HUES64 (cell line): Measurements from ENCODE around the gene BBS9.

ENCODE experiments used
- H3K27ac ChIP-seq: 2 replicates; pipeline ENCODE4 v1.7.0; 2013; ENCODE audit warnings: low read depth, low read length, inconsistent platforms
- H3K27me3 ChIP-seq: 2 replicates; pipeline ENCODE4 v1.6.1; 2013; ENCODE audit warnings: mild to moderate bottlenecking, low read length; ENCODE audit not compliant: insufficient read depth
- H3K36me3 ChIP-seq: 2 replicates; pipeline ENCODE4 v1.6.1; 2013; ENCODE audit warnings: mild to moderate bottlenecking, low read length; ENCODE audit not compliant: insufficient read depth
- H3K4me1 ChIP-seq: 2 replicates; pipeline ENCODE4 v1.6.1; 2013; ENCODE audit warnings: mild to moderate bottlenecking, low read length, moderate library complexity; ENCODE audit not compliant: insufficient read depth
- H3K4me3 ChIP-seq: 2 replicates; pipeline ENCODE4 v1.5.1; 2013; ENCODE audit warnings: mild to moderate bottlenecking, low read length, moderate library complexity
- H3K9ac ChIP-seq: 2 replicates; pipeline ENCODE4 v1.6.1; 2013; ENCODE audit warnings: mild to moderate bottlenecking, low read depth, low read length
- H3K9me3 ChIP-seq: 2 replicates; pipeline ENCODE4 v1.6.1; 2013; ENCODE audit warnings: low read depth, low read length; ENCODE audit not compliant: insufficient read depth
- WGBS: fragments of 150-250, 120-280 bp; methylation state at CpG from one replicate; pipeline ENCODE4 v1.1.7; 2013; ENCODE audit warnings: missing lambda C conversion rate; 5-methylcytosine and 5-hydroxymethylcytosine counted together

BBS9 gene

DNA sequence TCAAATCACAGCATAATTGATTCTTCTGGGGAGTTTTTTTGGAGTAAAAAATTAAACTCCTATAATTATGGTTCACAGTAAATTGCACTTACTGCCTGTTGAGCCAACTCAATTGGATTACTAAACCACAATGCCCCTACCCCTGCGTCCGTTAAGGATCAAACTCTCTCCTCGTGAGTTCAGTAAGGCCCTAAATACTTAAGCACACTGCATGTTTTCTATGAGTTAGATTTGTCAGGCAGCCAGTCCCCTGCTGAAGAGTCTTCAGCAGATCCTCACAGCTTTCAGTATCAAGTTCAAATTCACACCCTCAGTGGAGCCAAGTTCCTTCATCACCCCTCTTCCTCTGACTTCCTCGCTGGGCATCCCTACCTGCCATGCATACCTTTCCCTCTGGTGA, 501.0 kb downstream of the BBS9 start:
- Histone ChIP-seq H3K27ac (no peak overlapping the region), H3K9me3 (no peaks in the 10 kb centered on the region; the same call in none of the 2 replicates), H3K4me3 (no peak overlapping the region), H3K27me3 (no peaks in the 10 kb centered on the region), H3K36me3 (no peaks in the 10 kb centered on the region), H3K4me1 (peaks cover 3% of the 10 kb centered on the region; the same call in 1 of the 2 replicates), H3K9ac (no peak overlapping the region)
- WGBS, result 95% methylated on average over 4 of the region's 4 CpGs

- no peaks in the 10 kb centered on the region for H3K36me3 ChIP-seq
- H3K9ac ChIP-seq, result no peak overlapping the region
- WGBS, result 96% methylated on average over 24 of the region's 24 CpGs
- H3K4me1 ChIP-seq, result no peaks in the 10 kb centered on the region
- H3K27me3 ChIP-seq, result no peaks in the 10 kb centered on the region
- H3K9me3 ChIP-seq, result no peaks in the 10 kb centered on the region
- H3K27ac ChIP-seq, result no peak overlapping the region
- no peak overlapping the region for H3K4me3 ChIP-seq
Measured at GRCh38 chr7:33632322-33632721, 503.0 kb downstream of the BBS9 start.

DNA sequence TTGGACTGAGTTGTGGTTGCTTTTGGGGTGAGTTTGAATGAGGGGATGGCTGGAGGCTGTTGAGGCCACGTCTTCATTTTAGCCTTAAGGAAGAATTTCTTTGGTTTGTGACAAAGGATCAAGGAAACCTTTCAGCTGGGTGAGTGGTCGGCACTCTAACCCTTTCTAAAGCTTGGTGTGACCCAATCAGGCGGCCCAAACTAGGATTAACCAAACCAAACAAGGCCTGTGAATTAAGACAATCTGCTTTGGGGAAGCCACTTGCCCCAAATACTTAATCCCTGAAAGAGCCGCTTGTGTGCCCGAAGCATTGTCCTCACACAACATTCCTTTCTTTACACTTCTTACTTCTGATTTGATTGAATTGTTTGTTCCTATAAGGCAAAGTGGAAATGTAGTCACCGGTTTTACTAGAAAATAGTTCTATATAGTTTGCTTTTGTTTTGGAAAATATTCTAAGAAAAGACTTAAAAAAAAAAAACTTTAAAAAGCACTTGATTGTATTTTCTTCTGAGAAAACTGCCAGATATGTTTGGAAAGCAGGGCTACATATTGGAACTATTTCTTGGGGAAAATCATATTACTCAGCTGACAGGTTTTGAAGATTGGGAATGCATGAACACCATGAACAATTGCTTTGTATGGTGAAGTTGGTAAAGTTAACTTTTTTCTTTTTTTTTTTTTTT, 503.6 kb downstream of the BBS9 start:
- Histone ChIP-seq H3K36me3 (no peaks in the 10 kb centered on the region), H3K27me3 (no peaks in the 10 kb centered on the region), H3K9ac (no peak overlapping the region), H3K9me3 (no peaks in the 10 kb centered on the region), H3K4me3 (no peak overlapping the region), H3K4me1 (no peaks in the 10 kb centered on the region), H3K27ac (no peak overlapping the region)
- 81% methylated on average over 4 of the region's 6 CpGs for WGBS

DNA sequence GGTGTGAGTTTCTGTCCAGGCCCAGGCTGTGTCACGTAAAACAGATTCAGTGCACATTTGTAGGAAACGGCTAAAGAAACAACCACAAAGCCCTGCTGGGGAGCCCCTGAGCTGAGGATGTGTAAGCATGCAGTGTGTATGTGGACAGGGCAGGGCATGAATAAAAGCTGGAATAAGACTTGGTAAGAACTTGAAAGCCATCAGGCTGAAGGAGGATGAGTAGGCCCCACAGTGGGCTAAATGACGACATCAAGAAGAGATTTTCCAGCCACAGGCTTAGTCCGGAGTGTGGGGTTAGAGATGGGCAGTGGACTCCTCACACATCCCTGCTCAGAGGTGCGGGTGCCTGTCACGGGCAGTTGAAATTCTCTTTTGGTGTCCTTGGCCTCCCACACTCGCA, 505.2 kb downstream of the BBS9 start:
- H3K36me3 ChIP-seq, result no peaks in the 10 kb centered on the region
- WGBS, result 77% methylated on average over 7 of the region's 7 CpGs
- H3K4me1 ChIP-seq, result no peaks in the 10 kb centered on the region
- H3K27me3 ChIP-seq, result no peaks in the 10 kb centered on the region
- no peak overlapping the region for H3K4me3 ChIP-seq
- no peak overlapping the region for H3K27ac ChIP-seq
- no peaks in the 10 kb centered on the region for H3K9me3 ChIP-seq
- H3K9ac ChIP-seq, result no peak overlapping the region

DNA sequence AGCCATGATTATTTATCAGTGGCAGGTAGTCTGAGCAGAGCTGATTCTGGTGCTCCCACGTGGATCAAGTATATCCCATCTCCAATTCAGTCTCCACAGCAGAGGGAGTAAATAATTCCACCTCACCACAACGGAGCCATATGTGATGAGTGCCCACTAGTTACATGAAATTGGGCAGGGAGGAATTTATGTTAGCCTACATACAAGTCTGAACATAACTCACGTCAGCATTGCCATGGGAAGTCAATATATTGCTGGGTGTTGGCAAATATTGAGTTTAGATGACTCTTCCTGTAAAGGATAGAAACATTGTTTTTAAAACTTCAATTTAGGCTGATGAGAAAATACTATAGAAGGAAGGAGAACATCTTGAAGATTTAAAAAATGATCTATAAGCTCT, 507.0 kb downstream of the BBS9 start:
- H3K9me3 ChIP-seq, result no peaks in the 10 kb centered on the region
- 100% methylated on average over 2 of the region's 3 CpGs for WGBS
- H3K4me1 ChIP-seq, result no peaks in the 10 kb centered on the region
- no peak overlapping the region for H3K4me3 ChIP-seq
- no peaks in the 10 kb centered on the region for H3K36me3 ChIP-seq
- no peak overlapping the region for H3K27ac ChIP-seq
- H3K27me3 ChIP-seq, result no peaks in the 10 kb centered on the region
- H3K9ac ChIP-seq, result no peak overlapping the region

- H3K9ac ChIP-seq, result no peak overlapping the region
- H3K27ac ChIP-seq, result no peak overlapping the region
- H3K36me3 ChIP-seq, result no peaks in the 10 kb centered on the region
- no peaks in the 10 kb centered on the region for H3K27me3 ChIP-seq
- no peak overlapping the region for H3K4me3 ChIP-seq
- no peaks in the 10 kb centered on the region for H3K4me1 ChIP-seq
- no peaks in the 10 kb centered on the region for H3K9me3 ChIP-seq
- WGBS, result 87% methylated on average over 8 of the region's 10 CpGs
Measured at GRCh38 chr7:33639552-33640197, 510.3 kb downstream of the BBS9 start.

DNA sequence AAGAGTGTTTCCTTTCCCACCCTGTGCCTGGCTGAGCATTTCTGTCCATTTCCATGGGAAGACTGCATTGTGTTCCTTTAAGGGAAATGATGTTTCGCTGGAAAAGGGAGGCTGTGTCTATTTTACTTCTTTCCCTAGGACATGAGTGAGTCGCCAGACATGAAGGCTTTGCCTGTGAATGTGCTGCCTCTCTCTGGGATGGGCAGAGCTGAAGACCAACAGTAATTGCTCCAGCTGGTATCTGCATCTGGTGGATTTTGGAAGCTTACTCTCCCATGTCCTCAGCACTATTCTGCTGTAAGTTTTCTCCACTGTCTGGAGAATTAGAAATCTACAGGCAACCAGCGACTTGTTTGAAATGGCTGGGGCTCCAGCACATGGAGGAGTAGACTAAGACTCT, 511.4 kb downstream of the BBS9 start:
- Histone ChIP-seq H3K4me1 (no peaks in the 10 kb centered on the region), H3K9me3 (no peaks in the 10 kb centered on the region), H3K27ac (no peak overlapping the region), H3K9ac (no peak overlapping the region), H3K36me3 (no peaks in the 10 kb centered on the region), H3K4me3 (no peak overlapping the region), H3K27me3 (no peaks in the 10 kb centered on the region)
- 88% methylated on average over 3 of the region's 3 CpGs for WGBS

GRCh38 chr7:33642312-33642711, 512.9 kb downstream of the BBS9 start:
- no peaks in the 10 kb centered on the region for H3K36me3 ChIP-seq
- H3K4me3 ChIP-seq, result no peak overlapping the region
- H3K4me1 ChIP-seq, result no peaks in the 10 kb centered on the region
- WGBS, result 93% methylated on average over 1 of the region's 1 CpG
- no peak overlapping the region for H3K9ac ChIP-seq
- no peak overlapping the region for H3K27ac ChIP-seq
- no peaks in the 10 kb centered on the region for H3K27me3 ChIP-seq
- no peaks in the 10 kb centered on the region for H3K9me3 ChIP-seq

- peaks cover 7% of the 10 kb centered on the region; the same call in 1 of the 2 replicates for H3K9me3 ChIP-seq
- no peak overlapping the region for H3K27ac ChIP-seq
- H3K4me3 ChIP-seq, result no peak overlapping the region
- H3K4me1 ChIP-seq, result no peaks in the 10 kb centered on the region
- WGBS, result 100% methylated on average over 2 of the region's 2 CpGs
- H3K9ac ChIP-seq, result no peak overlapping the region
- H3K36me3 ChIP-seq, result 0 out of 2 replicates have a peak, but pooled peaks cover 3% of the 10 kb centered on the region
- no peaks in the 10 kb centered on the region for H3K27me3 ChIP-seq
Measured at GRCh38 chr7:33643530-33643929, 514.2 kb downstream of the BBS9 start.

DNA sequence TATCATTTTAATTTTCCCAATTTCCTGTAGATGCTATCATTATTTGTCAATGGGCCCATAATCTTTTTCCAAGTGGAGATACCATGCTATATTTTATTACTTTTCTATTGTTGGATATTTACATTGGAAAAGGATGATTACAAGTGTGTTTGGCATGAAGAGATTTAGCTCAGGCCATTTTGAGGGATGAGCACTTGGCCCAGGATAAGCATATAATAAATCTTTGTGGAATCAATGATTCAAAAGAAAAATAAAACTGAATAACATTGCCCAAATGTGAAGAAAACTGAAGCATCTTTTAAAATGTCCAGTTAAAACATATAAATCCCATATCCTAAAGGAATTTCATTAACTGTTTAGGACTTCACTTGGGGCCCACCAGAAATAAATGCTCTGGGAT, 515.1 kb downstream of the BBS9 start:
- peaks cover 7% of the 10 kb centered on the region; the same call in 1 of the 2 replicates for H3K9me3 ChIP-seq
- no peak overlapping the region for H3K27ac ChIP-seq
- H3K4me1 ChIP-seq, result no peaks in the 10 kb centered on the region
- no peak overlapping the region for H3K4me3 ChIP-seq
- H3K36me3 ChIP-seq, result 0 out of 2 replicates have a peak, but pooled peaks cover 3% of the 10 kb centered on the region
- H3K9ac ChIP-seq, result no peak overlapping the region
- no peaks in the 10 kb centered on the region for H3K27me3 ChIP-seq

DNA sequence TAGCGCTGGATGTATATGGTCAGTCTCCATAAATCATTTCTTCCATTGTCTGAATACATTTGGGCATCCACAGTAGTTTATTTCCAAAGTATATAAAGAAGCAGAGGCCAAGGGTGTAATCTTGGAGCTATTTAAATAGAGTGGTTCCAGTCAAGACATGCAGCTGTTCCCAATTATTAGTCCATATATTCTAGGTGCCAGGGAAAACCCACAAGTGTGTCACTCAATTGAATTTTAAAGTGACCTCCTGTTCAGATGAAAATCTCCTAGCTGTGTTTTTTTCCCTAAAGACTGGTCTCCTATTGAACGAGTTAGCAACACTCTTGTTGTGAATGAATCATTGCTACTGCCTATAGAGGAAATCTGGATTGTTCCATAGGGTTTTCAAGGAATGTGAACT, 515.7 kb downstream of the BBS9 start:
- no peaks in the 10 kb centered on the region for H3K4me1 ChIP-seq
- H3K27me3 ChIP-seq, result no peaks in the 10 kb centered on the region
- H3K9me3 ChIP-seq, result peaks cover 7% of the 10 kb centered on the region; the same call in 1 of the 2 replicates
- 0 out of 2 replicates have a peak, but pooled peaks cover 3% of the 10 kb centered on the region for H3K36me3 ChIP-seq
- 97% methylated on average over 1 of the region's 2 CpGs for WGBS
- no peak overlapping the region for H3K4me3 ChIP-seq
- no peak overlapping the region for H3K27ac ChIP-seq
- H3K9ac ChIP-seq, result no peak overlapping the region
